AG08396 (cell line): ENCODE results near the gene LRRC8A.

Experiments used
- DNase-seq: peaks from one replicate; pipeline ENCODE4 v3.0.0; 2012; ENCODE audit warnings: low spot score, mixed read lengths

Gene LRRC8A

DNA sequence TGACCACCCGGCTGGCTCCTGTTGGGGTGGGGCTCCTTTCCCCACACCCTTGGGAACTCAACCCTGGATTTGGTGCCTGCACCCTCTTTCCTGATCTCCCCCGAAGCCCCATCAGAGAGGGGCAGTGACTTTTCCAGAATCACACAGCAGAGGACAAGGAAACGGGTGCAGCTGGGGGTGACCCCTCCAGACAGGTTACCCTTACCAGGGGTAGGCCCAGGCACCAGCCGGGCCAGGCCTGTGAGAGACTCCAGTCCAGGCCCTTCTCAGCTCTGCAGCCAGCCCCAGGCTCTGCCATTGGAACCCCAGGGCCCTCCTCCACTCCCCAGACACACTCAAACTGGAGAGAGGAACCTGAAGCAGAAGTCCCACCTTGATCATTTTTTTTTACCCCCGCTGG is 19.9 kb downstream of the LRRC8A start:
- no peak for DNase-seq

DNA sequence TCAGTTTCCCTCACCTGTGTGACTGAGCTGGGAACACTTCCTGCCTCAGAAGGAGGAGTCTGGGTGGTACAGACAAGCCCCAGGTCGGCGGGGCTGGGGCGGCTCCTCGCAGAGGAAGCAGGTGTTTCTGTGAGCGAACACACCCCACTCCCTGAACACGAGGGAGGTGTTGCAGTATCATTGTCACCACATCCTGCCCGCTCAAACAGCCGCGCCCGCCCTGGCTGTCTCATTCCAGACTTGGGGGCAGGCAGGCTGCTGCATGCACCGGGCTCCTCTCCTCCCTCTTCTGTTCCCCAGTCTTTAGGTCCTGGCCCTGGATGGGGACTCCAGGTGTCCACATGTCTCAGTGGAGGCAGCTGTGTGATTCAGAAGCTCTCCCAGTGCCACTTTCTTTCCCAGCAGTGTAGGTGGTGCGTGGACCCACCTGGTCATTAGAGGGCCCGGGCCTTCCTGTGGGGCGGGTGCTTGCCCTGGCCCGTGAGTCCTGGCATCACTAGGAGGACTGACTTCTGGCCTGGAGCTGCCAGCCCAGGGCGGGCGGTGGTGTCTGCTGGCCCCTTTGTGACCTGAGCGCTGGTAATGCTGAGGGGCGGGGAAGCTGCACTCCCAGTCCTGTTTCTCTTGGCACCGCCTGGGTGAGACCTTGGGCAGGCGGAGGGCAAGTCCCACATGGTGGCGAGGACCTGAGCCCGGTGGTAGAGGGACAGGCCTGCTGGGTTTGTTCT is 20.6 kb downstream of the LRRC8A start:
- DNase-seq, result no peak

DNA sequence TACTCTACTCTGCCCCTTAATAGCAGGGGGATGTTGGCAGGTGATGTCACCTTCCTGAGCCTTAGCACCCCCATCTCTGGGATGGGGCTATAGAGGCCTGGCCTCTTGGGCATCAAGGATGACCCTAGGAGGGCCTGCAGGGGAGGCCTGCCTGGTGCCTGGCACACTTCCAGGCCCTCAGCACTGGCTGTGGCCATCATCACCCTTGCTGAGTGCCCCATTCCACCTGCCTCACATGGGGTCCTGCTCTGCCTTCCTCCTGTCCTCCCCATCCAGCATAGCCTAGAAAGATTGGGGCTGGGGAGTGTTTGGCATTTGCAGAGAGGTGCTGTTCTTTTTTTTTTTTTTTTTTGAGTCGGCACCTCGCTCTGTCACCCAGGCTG is 21.1 kb downstream of the LRRC8A start:
- DNase-seq, result no peak

GRCh38 chr9:128903871-128904620 is 22.1 kb downstream of the LRRC8A start:
- no peak for DNase-seq

DNA sequence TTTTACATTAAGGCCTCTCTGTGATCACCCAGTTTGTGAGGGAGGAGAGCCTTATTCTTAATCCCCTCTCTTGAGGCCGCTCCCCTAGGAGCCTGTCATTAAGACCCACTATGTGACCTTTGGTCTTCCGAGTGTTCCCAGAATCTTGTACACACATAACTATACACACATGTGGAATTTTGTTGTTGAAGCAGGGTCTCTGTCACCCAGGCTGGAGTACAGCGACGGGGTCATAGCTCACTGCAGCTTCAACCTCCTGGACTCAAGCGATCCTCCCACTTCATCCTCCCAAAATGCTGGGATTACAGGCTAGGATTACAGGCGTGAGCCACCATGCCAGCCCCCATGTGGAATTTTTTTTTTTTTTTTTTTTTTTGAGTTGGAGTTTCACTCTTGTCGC is 24.0 kb downstream of the LRRC8A start:
- DNase-seq, result no peak

DNA sequence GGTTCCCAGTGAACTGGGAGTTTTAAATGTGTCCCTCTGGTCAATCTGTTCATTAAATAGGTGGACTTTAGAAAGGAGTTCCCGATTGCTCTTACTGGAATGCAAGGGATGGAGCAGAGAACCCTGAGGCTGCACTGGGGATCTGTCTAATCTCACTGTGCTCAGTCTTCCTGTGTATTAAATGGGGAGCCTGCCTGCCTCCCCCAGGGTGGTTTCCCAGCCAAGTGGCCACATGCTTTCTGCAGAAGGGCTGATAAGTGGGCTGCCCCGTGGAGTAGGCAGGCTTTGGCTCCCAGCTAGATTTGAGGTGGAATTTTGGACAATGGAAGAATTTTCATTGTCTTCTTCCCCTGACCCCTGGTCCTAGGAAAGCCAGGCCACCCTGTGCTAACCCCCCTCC is 24.8 kb downstream of the LRRC8A start:
- DNase-seq, result no peak

DNA sequence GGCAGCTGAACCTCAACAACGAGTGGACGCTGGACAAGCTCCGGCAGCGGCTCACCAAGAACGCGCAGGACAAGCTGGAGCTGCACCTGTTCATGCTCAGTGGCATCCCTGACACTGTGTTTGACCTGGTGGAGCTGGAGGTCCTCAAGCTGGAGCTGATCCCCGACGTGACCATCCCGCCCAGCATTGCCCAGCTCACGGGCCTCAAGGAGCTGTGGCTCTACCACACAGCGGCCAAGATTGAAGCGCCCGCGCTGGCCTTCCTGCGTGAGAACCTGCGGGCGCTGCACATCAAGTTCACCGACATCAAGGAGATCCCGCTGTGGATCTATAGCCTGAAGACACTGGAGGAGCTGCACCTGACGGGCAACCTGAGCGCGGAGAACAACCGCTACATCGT is 26.4 kb downstream of the LRRC8A start:
- DNase-seq, result no peak

DNA sequence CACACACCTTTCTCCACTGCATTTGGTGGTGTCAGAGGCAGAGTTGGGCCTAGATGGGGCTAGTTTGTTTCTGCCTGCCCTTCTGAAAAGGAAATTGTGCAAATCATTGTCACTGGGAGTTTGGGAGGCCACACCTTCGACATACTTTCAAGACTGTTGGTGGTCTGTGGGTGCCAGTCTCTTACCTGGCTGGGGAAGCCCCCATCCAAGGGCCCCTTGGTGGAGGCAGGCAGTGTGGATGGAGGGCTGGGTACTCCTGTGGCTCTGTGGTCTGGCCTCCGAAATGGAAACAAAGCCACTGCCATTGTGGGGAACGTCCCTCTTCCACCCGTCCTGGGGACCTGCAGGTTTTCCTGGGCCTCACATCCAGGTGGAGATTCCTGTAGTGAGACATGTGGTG is 27.9 kb downstream of the LRRC8A start:
- no peak for DNase-seq

DNA sequence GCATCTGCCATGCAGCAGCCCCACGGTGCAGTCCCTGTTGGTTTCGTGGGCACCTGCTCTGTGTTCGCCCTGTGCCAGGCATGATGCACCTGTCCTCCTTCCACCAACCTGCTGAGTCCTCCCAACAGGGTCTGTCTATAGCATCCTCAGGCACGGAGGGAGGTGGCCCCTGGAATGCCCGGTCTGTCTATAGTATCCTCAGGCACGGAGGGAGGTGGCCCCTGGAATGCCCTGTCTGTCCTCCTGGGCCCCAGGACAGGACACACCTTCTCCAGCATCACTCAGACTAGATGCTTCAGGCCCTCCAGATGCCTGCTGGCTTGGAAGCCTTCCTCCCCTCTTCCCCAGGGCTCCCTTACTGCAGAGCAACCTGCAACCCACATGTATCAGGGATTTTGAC is 29.0 kb downstream of the LRRC8A start:
- no peak for DNase-seq

- peak; percentile 69 for DNase-seq
Observed at GRCh38 chr9:128911529-128912035, 29.6 kb downstream of the LRRC8A start.

DNA sequence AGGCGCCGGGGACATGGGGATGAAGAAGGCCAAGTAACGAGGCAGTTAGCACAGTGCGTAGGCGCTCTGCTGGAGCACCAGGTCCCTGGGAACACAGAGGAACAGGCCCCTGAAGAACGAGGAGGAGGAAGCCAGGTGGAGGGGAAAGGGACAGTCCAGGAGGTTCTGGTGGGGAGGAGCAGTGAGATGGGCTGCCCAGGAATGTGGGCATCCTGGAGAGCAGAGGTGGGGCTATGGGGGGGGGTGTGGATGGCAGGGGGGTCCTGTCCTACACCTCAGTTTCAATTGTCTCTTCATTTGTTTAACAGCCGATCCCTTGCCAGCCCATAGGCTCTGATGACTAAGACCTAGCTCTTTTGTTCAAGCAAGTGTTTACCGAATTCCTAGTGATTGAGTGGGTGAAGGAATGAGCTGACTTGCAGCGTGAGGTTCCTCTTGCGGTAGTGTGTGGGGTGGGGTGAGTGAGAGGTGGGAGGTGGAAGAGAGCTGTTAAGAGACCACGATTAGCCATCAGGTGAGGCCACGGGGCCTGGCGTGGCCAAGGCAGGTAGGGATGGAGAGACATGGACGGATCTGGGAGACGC is 30.4 kb downstream of the LRRC8A start:
- DNase-seq, result peak; percentile 91

DNA sequence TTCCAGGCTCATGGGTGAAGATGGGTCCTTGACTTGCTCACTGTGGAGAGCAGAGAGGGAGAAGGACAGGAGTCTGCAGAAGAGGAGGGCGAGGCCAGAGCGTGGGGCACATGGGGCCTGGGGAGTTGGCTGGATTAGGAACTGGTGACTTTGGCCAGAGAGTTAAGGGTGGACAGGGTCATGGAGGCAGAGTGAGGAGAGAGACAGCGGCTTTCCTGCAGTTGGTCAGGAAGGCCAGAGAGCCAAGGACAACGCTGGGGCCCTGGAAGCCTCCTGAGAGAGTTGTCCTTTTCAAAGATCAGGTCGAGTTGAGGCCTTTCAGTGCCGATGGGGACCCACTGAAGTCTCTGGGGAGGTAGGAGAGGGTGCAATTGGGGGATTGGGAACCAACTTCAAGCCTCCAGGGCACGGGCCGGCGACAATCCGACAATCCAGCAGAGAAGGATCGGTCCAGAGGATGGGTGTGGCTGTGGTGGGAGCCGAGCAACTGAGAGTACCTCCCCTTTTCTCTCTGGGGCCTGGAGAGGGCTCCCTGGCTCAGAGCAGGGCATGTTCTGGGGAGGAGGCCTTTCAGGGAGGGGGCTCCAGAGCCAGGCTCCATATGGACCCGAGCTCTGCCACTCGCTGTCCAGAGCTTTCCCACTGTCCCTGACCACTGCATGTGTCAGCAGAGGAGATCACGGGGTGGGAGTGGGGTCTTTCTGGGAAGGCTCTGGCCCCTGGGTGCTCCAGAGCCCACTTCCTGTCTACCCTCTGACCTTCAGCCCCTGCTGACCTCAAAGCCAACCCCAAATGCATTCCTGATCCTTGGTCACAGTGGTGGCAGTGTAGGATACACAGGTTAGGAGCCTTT is 31.3 kb downstream of the LRRC8A start:
- no peak for DNase-seq

DNA sequence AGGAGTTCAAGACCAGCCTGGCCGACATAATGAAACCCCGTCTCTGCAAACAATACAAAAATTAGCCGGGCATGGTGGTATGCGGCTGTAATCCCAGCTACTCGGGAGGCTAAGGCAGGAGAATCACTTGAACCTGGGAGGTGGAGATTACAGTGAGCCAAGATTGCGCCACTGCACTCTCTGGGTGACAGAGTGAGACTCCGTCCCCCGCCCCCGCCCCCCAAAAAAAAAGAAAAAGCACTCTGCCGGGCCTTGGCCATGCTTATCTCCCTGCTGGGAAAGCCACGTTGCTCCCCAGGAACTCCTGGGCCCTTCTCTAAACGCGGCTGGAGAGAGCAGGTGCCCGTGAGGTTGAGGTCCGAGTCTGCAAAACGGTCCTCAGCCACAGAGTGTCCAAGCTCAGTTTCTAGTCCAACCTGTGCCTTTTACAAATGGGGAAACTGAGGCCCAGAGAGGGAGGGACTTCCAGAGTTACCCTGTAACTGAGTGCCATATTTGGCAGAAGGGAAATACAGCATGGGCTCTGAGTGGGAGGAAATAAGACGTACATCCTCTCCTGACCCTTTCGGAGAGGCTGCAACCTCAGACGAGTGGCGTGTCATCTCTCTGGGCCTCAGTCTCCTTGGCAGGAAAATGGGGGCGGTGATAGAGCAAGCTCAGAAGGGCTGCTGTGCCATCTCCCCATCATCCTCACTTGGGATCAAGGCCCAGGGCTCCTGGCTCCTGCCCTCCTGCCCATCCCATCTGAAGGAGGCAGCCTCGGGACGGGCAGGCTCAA is 32.3 kb downstream of the LRRC8A start:
- DNase-seq, result no peak

DNA sequence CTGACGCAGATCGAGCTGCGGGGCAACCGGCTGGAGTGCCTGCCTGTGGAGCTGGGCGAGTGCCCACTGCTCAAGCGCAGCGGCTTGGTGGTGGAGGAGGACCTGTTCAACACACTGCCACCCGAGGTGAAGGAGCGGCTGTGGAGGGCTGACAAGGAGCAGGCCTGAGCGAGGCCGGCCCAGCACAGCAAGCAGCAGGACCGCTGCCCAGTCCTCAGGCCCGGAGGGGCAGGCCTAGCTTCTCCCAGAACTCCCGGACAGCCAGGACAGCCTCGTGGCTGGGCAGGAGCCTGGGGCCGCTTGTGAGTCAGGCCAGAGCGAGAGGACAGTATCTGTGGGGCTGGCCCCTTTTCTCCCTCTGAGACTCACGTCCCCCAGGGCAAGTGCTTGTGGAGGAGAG is 34.3 kb downstream of the LRRC8A start:
- no peak for DNase-seq

DNA sequence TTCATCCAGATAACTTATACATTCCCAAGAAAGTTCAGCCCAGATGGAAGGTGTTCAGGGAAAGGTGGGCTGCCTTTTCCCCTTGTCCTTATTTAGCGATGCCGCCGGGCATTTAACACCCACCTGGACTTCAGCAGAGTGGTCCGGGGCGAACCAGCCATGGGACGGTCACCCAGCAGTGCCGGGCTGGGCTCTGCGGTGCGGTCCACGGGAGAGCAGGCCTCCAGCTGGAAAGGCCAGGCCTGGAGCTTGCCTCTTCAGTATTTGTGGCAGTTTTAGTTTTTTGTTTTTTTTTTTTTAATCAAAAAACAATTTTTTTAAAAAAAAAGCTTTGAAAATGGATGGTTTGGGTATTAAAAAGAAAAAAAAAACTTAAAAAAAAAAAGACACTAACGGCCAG is 34.8 kb downstream of the LRRC8A start:
- DNase-seq, result no peak

DNA sequence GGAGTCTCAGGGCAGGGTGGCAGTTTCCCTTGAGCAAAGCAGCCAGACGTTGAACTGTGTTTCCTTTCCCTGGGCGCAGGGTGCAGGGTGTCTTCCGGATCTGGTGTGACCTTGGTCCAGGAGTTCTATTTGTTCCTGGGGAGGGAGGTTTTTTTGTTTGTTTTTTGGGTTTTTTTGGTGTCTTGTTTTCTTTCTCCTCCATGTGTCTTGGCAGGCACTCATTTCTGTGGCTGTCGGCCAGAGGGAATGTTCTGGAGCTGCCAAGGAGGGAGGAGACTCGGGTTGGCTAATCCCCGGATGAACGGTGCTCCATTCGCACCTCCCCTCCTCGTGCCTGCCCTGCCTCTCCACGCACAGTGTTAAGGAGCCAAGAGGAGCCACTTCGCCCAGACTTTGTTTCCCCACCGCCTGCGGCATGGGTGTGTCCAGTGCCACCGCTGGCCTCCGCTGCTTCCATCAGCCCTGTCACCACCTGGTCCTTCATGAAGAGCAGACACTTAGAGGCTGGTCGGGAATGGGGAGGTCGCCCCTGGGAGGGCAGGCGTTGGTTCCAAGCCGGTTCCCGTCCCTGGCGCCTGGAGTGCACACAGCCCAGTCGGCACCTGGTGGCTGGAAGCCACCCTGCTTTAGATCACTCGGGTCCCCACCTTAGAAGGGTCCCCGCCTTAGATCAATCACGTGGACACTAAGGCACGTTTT is 35.4 kb downstream of the LRRC8A start:
- peak; percentile 86 for DNase-seq

DNA sequence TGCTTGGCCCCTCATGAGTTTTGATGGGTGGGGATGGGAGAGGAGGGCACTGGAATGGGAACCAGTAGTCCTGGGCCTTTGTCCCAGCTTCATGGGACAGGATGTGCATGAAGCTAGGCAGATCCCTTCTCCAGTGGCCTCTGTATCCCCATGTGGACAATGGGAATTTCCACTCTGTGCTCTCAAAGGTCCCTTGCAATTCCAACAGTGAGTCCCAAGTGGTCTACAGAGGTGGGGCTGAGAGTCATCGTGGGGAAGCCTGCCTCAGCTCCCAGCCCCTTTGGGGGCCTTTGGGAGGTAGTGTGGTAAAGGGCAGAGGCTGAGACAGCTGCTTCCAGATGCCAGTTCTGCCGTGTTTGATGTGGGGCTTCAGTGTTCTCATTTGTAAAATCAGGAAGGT is 37.0 kb downstream of the LRRC8A start:
- no peak for DNase-seq

- DNase-seq, result no peak
Observed at GRCh38 chr9:128919402-128920089, 37.6 kb downstream of the LRRC8A start.

GRCh38 chr9:128920381-128921058 is 38.6 kb downstream of the LRRC8A start, which contains the start of gene PHYHD1:
Gene PHYHD1 (plus strand): TSS chr9:128920982. CDS start chr9:128922324, 1,342 bp downstream.
- DNase-seq, result peak; percentile 75
